Brain microvascular endothelial cell (primary cell): ENCODE data around the gene RIN3.

Experiments
- DNase-seq: peaks from one replicate; pipeline ENCODE4 v3.0.0-alpha.2; 2020
- H3K27ac ChIP-seq: fragments of 250-450 bp; sonication (Bioruptor Pico); 2 replicates; pipeline ENCODE4 v1.5.1; 2020; ENCODE audit warnings: mild to moderate bottlenecking, moderate library complexity
- H3K27me3 ChIP-seq: fragments of 250-450 bp; sonication (Bioruptor Pico); replicated peaks from 2 replicates; pipeline ENCODE4 v1.5.1; 2020; ENCODE audit warnings: mild to moderate bottlenecking
- H3K36me3 ChIP-seq: fragments of 250-450 bp; sonication (Bioruptor Pico); replicated peaks from 2 replicates; pipeline ENCODE4 v1.5.1; 2020; ENCODE audit warnings: mild to moderate bottlenecking
- H3K4me3 ChIP-seq: 2 replicates; pipeline ENCODE4 v1.5.1; 2011; ENCODE audit warnings: low read depth, mild to moderate bottlenecking, control low read depth, low read length, moderate library complexity
- in situ Hi-C: cut with HindIII; loops from 2 replicates; pipeline ENCODE4 v1.10.0; 2017; ENCODE audit warnings: low sequenced_read_pairs, low pct_ligation_motif_present
- TF ChIP-seq, protein P1 (sequence below): IDR thresholded peaks from 2 replicates; pipeline ENCODE4 v1.5.1; 2011; ENCODE audit warnings: low read depth, mild to moderate bottlenecking, moderate library complexity, low read length, control low read depth, inconsistent platforms; ENCODE audit errors: missing control alignments

The RIN3 gene

DNA sequence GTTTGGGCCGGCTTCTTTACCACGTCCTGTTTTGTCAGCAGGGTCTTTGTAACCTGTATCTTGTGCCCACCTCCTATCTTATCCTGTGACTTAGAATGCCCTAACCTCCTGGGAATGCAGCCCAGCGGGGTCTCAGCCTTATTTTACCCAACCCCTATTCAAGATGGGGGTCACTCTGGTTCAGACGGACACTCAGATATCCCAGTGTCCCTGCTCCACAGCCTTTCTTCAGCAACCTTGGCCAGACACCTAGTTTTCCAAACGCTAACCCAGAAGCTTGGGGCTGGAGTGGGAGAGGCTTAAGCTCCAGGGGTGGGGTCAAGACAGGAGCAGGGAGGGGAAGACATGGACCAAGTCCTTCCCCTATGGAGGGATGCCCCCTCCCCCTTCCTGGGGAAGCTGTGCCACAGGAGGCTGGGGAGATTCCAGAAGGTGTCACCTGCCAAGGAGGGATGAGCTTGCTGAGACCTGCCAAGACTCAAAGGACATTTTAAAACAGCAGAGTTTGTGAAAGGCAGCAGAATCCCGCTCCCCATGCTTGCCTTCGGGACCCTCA, 62.2 kb downstream of the RIN3 start:
- in situ Hi-C loops: no loop called here
- H3K27me3 ChIP-seq: no peaks in the 10 kb centered on the region
- TF ChIP-seq, protein P1, sequence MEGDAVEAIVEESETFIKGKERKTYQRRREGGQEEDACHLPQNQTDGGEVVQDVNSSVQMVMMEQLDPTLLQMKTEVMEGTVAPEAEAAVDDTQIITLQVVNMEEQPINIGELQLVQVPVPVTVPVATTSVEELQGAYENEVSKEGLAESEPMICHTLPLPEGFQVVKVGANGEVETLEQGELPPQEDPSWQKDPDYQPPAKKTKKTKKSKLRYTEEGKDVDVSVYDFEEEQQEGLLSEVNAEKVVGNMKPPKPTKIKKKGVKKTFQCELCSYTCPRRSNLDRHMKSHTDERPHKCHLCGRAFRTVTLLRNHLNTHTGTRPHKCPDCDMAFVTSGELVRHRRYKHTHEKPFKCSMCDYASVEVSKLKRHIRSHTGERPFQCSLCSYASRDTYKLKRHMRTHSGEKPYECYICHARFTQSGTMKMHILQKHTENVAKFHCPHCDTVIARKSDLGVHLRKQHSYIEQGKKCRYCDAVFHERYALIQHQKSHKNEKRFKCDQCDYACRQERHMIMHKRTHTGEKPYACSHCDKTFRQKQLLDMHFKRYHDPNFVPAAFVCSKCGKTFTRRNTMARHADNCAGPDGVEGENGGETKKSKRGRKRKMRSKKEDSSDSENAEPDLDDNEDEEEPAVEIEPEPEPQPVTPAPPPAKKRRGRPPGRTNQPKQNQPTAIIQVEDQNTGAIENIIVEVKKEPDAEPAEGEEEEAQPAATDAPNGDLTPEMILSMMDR: no peak
- peaks cover 6% of the 10 kb centered on the region for H3K36me3 ChIP-seq
- H3K4me3 ChIP-seq: no peak overlapping the region
- no peak for DNase-seq
- H3K27ac ChIP-seq: no peak overlapping the region

DNA sequence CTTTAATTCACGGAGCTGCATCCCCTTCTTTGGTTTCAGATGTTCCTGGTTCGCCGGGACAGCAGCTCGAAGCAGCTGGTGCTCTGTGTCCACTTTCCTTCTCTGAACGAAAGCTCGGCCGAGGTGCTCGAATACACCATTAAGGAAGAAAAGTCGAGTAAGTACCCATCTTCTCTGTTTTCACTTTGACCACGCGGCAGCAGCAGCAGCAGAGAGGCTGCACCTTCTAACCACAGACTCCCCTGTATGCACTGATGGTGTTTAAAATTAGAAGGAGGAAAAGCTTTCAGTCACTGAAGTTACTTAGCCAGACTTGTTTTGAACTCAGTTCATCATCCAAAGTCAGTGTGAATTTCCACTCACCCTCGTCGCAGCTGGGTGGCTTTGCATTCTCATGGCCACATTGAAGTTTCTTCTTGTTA, 63.8 kb downstream of the RIN3 start:
- TF ChIP-seq, protein P1: no peak
- DNase-seq: no peak
- Histone ChIP-seq H3K4me3 (no peak overlapping the region), H3K27me3 (no peaks in the 10 kb centered on the region), H3K27ac (no peak overlapping the region), H3K36me3 (peaks cover 6% of the 10 kb centered on the region)
- in situ Hi-C loops: no loop called here

DNA sequence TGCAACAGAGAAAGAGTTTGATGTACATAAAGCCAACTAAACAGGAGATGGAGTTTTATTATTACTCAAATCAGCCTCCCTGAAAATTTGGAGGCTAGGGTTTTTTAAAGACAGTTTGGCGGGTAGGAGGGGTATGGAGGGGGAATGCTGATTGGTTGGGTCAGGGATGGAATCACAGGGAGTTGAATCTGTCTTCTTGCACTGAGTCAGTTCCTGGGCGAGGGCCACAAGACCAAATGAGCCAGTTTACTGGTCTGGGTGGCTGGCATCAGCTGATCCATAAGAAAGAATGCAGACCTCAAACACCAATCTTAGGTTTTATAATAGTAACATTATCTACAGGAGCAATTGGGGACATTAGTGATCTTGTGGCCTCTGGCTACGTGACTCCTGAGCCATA, 64.9 kb downstream of the RIN3 start:
- TF ChIP-seq, protein P1: no peak
- H3K27ac ChIP-seq: no peak overlapping the region
- in situ Hi-C loops: no loop called here
- DNase-seq: no peak
- H3K4me3 ChIP-seq: no peak overlapping the region
- H3K36me3 ChIP-seq: peaks cover 10% of the 10 kb centered on the region
- no peaks in the 10 kb centered on the region for H3K27me3 ChIP-seq

DNA sequence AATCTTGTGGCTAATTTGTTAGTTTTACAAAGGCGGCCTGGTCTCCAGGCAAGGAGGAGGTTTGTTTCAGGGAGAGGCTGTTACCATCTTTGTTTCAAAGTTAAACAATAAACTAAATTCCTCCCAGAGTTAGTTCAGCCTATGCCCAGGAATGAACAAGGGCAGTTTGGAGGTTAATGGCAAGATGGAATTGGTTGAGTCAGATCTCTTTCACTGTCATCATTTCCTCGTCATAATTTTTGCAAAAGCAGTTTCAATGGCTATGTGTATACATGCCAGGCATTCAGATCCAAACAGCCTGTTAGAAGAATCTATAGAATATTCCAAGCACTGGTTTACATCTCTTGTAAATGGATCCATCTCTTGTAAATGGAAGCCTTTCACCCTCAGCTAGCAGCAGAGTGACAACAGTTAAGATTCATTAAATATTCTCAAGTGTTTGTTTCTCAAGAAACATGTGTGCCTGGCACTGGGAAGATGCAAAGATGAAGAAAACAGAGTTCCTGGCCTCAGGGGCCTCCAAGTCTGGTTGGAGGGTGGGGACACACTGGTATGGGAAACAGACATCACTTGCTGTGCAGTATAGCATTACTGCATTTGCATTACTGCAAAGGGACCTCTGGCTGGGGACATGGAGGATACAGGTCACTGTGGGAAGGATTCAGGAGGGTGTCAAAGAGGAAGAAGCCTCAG, 65.8 kb downstream of the RIN3 start:
- no peak overlapping the region for H3K4me3 ChIP-seq
- H3K36me3 ChIP-seq: peaks cover 10% of the 10 kb centered on the region
- TF ChIP-seq, protein P1: no peak
- H3K27me3 ChIP-seq: no peaks in the 10 kb centered on the region
- no peak for DNase-seq
- in situ Hi-C loops: no loop called here
- H3K27ac ChIP-seq: no peak overlapping the region

DNA sequence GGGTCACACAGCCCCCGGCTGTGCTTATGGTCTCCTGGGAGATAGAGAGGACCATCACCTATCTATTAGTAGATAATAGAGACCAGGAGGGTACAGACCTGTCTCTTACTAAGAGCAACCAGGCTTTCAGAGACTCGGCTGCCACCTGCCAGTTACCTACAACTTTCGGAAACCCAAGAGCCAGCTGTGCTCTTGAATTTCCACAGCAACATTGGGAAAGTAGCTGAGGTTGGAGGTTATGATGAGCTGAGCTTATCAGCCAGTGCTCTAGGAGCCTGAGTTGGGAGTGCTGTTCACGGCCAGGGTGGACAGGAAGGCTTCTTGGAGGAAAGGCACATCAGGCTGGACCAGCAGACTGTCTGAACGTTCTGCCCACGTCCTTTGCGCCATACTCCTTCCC, 67.6 kb downstream of the RIN3 start:
- no peak for DNase-seq
- Histone ChIP-seq H3K36me3 (peaks cover 10% of the 10 kb centered on the region), H3K27ac (no peak overlapping the region), H3K27me3 (no peaks in the 10 kb centered on the region), H3K4me3 (no peak overlapping the region)
- TF ChIP-seq, protein P1: no peak
- in situ Hi-C loops: no loop called here

DNA sequence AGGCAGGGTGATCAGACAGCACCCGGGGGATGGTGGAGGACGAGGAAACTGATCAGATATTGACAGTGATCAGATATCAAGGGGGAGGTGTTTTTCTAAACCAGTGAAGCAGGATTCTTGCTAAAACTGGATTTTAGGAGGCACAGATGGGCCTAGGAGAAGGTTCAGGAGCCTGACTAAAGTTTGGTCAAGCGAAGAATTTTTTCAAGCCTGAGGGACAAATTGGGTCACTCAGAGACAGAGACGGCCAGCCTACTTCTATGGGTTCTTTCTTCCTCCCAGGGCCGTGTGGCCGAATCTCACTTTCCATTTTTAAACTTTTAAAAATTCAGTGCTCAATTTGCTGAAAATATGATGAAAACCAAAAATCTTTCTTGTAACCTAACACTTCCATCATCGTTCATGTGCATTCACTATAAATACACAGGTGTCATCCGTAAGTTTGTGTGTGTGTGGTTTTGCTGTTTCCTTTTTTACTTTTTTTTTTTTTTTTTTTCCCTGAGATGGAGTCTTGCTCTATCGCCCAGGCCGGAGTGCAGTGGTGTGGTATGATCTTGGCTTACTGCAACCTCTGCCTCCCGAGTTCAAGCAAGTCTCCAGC, 68.5 kb downstream of the RIN3 start:
- DNase-seq: no peak
- peaks cover 10% of the 10 kb centered on the region for H3K36me3 ChIP-seq
- H3K27me3 ChIP-seq: no peaks in the 10 kb centered on the region
- in situ Hi-C loops: no loop called here
- no peak overlapping the region for H3K4me3 ChIP-seq
- no peak overlapping the region for H3K27ac ChIP-seq
- TF ChIP-seq, protein P1: no peak
